ENCODE data around the gene GALNT6.

Gene GALNT6

DNA sequence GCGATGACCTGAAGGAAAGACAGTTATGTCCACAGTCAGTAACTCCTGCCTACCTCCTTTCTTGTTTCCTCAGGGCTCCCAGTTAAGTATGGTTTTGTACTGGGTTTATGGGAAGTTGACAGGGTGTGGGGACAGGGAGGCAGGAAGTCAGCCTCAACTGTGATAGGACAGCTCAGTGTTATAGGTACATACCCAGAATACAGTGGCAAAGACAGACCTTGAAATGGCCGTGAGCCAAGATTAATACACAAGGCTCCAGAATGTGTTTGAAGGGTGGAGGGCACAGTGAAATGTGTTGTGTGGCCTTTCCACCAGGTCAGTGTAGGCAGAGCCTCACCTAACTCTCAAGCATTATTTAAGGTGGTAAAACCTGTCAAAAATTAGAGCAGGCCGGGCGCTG, 62.6 kb downstream of the GALNT6 start:
- H3K4me3 ChIP-seq (replicated peaks; ENCODE audit: low read depth, low read length): no peak overlapping the region
- TF ChIP-seq, protein P1, sequence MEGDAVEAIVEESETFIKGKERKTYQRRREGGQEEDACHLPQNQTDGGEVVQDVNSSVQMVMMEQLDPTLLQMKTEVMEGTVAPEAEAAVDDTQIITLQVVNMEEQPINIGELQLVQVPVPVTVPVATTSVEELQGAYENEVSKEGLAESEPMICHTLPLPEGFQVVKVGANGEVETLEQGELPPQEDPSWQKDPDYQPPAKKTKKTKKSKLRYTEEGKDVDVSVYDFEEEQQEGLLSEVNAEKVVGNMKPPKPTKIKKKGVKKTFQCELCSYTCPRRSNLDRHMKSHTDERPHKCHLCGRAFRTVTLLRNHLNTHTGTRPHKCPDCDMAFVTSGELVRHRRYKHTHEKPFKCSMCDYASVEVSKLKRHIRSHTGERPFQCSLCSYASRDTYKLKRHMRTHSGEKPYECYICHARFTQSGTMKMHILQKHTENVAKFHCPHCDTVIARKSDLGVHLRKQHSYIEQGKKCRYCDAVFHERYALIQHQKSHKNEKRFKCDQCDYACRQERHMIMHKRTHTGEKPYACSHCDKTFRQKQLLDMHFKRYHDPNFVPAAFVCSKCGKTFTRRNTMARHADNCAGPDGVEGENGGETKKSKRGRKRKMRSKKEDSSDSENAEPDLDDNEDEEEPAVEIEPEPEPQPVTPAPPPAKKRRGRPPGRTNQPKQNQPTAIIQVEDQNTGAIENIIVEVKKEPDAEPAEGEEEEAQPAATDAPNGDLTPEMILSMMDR (IDR thresholded peaks at IDR 0.05; ENCODE audit: low read depth, low read length, missing control alignments): no peak
- no peak for DNase-seq (ENCODE audit: extremely low read depth, low read depth)

DNA sequence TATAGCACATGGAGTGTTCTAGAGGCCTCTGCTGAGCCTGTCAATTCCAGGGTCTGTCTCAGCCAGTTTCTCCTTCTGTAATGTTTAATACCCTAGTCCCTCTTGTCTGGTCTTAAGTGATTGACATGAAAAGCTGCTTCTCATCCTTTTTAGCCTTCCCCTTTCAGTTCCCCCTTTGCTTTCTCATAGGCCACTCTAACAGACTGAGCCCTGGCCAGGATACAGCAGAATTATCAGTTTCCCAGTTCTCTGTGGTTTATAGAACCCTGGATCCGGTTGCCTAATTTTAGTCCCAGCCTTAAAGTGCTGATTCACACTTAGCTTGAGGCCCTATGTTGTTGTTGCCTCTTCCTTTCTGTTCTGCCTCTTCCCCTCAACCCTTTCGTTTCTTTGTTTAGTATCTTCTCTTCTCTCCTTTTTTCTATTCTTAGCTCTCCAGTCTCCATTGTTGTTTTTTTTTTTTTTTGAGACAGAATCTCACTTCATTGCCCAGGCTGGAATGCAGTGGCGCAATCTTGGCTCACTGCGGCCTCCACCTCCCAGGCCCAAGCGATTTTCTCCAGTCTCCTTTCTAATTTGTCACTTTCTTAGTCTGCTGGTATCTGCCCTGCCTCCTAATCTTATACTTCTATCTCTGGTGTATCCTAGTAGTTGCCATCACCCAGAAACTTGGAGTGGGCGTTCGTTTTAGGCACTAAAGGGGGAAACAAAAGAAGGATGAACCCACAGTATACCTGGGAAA, 64.3 kb downstream of the GALNT6 start:
- TF ChIP-seq, protein P1 (IDR thresholded peaks at IDR 0.05; ENCODE audit: low read depth, low read length, missing control alignments): no peak
- DNase-seq (ENCODE audit: extremely low read depth, low read depth): no peak
- no peak overlapping the region for H3K4me3 ChIP-seq (replicated peaks; ENCODE audit: low read depth, low read length)

DNA sequence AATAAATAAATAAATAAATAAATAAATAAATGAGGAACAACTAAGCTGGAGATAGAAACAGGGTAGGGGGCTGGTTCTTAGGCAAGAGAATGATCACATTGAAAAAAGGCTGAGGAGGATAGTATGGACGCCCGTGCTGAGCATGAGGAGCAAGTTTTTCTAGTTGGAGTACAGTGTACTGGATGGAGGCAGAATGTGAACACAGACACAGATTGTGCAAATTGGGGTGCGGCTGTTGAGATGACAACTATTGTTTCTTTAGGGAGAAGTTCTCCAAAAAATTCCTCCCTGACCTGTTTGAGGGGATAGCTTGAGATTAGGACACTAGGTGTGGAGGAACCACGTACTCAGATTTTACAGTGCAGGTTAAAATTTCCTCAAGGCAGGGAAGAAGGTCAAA, 66.3 kb downstream of the GALNT6 start:
- TF ChIP-seq, protein P1 (IDR thresholded peaks at IDR 0.05; ENCODE audit: low read depth, low read length, missing control alignments): no peak
- no peak overlapping the region for H3K4me3 ChIP-seq (replicated peaks; ENCODE audit: low read depth, low read length)
- DNase-seq (ENCODE audit: extremely low read depth, low read depth): no peak

DNA sequence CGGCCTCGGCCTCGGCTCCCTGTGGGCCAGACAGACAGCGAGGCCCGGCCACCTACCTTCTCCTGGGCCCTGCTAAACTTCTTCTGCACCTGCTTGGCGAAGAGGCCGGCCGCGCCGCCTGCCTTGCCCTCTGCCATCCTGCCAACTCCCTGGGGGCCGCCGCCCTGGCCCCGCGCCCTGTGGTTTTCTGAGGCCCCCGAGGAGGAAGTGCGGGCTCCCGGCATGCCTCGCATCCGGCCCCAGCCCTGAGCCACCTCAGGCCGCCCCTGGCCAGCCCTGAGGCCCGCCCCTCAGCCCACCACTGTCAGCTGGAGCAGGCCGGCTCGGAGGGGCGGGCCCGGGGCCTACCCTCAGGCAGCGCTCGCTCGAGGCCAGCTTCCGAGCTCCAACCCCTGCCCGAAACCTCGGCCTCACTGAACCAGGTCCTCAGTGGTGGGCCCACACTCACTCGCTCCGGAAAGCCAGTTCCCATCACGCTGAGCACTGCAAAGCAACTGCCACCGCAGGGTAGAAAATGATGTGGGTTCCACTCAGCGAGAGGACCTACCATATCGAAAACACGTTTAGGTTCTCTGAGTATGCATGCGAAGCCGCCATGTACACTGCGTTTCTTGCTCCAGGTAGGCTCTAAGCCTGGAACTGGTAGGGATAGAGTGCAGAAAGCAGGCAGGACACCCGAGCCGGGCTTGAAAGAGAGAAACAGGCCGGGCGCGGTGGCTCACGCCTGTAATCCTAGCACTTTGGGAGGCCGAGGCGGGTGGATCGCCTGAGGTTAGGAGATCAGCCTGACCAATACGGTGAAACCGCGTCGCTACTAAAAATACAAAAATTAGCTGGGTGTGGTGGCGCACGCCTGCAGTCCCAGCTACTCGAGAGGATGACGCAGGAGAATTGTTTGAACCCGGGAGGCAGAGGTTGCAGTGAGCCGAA, 67.0 kb downstream of the GALNT6 start, which contains the start of gene BIN2:
Gene BIN2, minus strand, starts transcription at position 209 of the 930 bp plus-strand sequence. Its CDS starts 72 bp downstream, at position 137.
- TF ChIP-seq, protein P1 (IDR thresholded peaks at IDR 0.05; ENCODE audit: low read depth, low read length, missing control alignments): no peak
- H3K4me3 ChIP-seq (replicated peaks; ENCODE audit: low read depth, low read length): no peak within 1 kb of the TSS
- DNase-seq (ENCODE audit: extremely low read depth, low read depth): no peak

DNA sequence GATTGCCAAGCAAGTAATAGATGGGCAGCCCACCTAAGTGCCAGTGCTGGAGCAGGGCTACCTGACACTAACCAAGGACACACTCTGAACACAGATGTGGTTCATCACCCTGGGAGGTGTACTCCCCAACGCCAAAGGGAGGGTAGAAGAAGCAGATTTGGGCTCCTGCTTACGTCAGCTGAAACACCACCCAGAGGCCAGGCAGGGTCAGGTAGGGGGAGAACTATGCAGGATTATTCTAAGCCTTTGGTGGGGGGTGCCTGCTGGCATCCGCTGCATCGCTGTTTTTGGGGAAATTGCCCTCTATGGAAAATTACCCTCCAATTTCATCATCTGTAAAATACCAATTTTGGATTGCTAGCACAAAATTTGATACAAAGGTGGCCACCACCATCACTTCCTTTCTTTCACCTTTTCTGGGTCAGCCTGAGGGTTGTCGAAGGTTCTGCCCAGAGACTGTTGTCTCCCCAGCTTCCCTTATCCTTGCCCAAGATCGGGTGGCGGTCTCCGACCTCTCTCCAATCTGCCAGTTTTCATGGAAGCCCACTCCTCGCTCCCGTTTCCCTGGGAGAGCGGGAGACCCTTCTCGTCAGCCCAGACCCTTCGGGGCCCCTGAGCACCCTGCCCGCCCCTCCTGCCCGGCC, 67.8 kb downstream of the GALNT6 start:
- no peak for DNase-seq (ENCODE audit: extremely low read depth, low read depth)
- no peak overlapping the region for H3K4me3 ChIP-seq (replicated peaks; ENCODE audit: low read depth, low read length)
- TF ChIP-seq, protein P1 (IDR thresholded peaks at IDR 0.05; ENCODE audit: low read depth, low read length, missing control alignments): no peak

DNA sequence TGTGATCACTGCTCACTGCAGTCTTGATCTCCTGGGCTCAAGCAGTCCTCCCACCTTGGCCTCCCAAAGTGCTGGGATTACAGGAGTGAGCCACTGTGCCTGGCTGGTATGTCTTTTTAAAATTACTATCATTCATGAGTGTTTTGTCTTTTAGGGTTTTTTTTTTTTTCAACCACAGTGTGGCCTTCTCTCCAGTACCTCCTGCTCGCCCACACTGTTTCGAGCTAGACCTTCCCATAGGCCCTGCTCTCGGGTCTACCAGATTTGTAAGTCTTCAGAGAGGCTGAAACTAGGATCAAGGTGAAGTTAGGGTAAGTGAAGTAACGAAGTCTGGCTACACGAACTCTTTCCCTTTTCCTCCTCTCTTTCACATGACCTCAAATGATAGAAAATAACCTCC, 68.8 kb downstream of the GALNT6 start:
- H3K4me3 ChIP-seq (replicated peaks; ENCODE audit: low read depth, low read length): no peak overlapping the region
- TF ChIP-seq, protein P1 (IDR thresholded peaks at IDR 0.05; ENCODE audit: low read depth, low read length, missing control alignments): no peak
- DNase-seq (ENCODE audit: extremely low read depth, low read depth): no peak

Data from HFF-Myc (cell line).